HG03135 (cell line): ENCODE measurements around the gene C1QB.
"Not testable (repeated sequence)": the region's sequence is repeated elsewhere in the genome, so short reads cannot be mapped to it uniquely, and the experiment has no call there.

Source experiments
- ATAC-seq: cut with Tn5 transposase; IDR thresholded peaks from one replicate; pipeline ENCODE4 v1.9.1; 2021; ENCODE audit warnings: mild to moderate bottlenecking, moderate library complexity; ENCODE audit not compliant: unreplicated experiment

C1QB gene

DNA sequence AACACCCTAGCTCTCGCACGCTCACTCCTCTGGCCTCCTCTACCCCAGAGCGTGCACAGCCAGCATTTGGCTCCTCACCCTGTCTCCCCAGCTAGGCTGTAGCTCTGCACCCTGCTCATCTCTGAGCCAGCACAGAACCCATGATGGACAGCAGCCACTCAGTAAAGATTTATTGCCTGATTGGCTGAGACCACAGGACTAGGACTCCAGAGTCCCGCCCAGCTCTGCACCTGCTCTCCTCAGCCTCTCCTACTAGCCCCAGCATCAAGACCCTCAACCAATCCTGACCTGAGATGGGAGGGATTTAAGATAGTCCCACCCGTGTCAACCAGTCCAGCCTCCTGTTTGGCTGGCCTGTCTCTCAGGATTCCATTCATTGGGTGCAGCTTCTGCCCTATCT, 9.3 kb downstream of the C1QB start:
- no peak for ATAC-seq

DNA sequence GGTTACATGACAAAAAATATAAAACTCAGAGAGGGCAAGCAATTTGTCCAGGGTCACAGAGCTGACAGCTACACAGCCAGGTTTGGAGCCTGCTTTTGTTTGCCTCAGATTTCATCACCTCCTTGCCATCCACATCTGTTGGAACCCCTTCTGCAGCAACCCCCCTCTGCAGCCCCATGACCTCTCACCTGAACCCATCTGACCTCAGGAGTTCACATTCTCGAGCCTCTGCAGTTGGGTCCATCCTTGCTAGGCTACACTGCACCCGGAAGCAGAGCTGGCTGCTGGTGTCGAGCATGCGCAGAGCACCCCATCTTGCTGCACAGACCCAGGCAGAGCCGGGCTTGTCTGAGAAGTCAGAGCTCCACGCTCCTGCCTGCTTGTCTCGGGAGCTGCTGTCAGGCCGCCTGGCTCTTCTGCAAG, 10.0 kb downstream of the C1QB start:
- ATAC-seq, result no peak

DNA sequence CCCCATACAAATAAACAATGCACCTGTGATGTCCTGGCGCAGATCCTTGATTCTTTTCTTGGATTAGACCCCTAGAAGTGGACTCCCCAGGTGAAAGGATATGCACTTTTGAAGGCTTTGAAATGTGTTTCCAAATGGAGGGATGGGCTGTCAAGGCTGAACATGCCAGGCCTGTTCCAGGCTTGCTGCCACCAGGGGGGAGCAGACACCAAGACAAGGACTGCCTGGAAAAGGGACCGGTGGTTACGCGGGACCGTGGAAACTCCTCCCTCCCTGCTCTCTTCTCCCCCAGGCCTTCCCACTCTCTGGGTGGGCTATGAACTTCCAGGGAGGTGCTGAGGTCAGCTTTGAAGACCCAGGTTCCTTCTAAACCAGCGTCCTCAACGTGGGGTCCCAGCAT, 12.7 kb downstream of the C1QB start:
- no peak for ATAC-seq

DNA sequence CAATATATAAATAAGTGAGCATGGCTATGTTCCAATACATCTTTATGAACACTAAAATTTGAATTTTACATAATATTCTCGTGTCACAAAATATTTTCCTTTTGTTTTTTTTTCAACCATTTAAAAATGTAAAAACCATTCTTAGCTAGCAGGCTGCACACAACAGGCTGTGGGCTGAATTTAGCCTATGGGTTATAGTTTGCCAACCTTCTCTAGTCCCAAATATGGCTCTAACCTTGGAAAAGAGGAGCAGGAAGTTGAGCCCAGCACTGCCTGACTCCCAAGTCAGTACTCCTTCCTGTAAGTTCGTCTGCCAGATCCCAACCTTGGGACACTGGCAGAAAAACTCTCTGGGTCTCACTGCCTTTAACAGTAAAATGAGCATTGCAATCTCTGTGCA, 13.4 kb downstream of the C1QB start:
- no peak for ATAC-seq

DNA sequence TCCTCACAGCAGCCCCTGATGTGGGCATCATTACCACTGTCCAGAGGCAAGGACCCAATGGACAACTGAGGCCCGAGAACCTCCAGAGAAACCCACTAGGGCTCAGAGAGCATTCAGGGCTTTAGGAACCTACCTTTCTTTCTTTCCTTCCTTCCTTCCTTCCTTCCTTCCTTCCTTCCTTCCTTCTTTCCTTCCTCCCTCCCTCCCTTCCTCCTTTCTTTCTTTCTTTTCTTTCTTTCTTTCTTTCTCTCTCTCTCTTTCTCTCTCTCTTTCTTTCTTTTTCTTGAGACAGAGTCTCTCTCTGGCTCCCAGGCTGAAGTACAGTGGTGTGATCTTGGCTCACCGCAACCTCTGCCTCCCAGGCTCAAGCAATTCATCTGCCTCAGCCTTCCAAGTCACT, 15.8 kb downstream of the C1QB start:
- ATAC-seq, result not testable (repeated sequence)

DNA sequence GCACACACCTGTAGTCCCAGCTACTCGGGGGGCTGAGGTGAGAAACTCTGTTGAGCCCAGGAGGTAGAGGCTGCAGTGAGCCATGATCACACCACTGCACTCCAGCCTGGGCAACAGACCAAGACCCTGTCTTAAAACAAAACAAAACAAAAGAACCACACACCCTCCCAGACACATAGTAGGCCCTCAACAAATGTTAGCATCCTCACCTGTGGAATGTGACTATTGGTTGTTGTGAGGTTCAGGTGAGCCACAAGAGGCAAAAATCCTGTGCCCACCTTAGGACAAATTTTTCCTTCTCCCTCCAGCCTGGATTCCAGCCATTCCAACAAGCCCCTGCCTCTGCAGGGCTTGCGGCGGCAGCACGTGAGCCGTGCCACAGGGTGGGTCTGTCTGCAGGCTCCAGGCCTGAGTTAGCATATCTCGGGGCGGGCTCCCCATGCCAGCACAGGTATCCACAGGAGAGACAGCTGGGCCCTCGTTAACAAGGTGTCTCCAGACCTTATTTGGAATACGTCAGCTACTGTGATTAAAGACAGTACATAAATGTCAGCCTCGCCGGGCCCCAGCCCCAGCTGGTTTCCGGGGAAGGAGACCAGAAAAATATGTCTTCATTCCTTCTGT, 17.4 kb downstream of the C1QB start:
- ATAC-seq, result no peak

DNA sequence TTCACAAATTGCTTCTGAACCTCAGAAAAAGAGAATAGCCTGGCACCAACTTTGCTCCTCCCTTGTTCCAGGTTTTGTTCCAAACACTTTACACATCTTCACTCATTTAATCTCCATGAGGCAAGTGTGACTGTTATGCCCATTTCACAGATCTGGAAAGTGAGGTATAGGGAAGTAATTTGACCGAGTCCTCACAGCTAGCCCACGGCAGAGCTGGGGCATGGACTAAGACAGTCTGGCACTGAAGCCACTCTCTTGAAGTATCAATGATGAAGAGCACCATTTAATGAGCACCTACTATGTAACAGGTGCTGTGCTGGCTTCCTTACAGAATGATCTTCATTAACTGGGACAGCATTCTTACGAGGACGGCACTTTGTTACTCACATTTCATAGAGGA, 19.0 kb downstream of the C1QB start:
- no peak for ATAC-seq

DNA sequence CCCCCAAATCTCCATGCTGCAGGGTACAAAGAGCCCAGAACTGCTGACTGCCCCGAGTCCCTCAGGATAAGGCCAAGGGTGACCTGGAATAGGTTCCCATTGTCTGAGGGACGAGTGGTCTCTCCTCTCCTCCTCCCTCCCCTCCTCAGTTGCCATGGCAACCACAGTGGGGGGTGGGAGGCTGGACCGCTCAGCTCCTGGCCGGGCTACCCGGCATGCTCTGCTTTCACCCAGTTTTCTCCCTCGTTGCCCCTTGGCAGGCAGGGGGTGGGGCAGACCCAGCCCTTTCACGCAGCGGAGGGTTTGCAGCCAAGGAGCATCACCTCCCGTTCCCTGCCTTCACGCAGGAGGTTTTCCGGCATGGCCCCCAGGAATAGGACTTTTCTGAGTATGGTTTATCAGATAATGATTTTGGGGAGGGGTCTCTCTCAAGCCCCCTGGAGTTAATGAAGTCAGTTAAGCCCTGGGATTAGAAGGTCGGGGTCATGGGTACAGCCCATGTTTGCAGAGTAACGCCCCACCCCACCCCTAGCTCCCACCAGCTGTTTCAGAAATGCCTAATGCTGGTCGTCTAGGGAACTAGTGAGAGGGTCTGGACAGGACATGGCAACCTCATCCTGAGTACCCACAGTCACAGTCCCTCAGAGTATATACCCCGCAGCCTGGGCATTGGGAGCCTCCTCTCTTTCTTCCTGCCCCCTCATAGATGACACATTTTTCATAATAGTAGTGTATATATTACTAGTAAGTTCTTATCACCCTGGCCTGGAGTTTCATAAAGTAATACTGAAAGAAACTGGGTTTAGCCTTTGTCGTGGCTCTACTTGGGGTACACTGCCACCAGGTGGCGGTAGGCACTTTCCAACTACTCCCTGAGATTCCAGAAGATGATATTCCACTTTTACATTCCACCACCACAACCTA, 20.7 kb downstream of the C1QB start:
- ATAC-seq, result no peak

DNA sequence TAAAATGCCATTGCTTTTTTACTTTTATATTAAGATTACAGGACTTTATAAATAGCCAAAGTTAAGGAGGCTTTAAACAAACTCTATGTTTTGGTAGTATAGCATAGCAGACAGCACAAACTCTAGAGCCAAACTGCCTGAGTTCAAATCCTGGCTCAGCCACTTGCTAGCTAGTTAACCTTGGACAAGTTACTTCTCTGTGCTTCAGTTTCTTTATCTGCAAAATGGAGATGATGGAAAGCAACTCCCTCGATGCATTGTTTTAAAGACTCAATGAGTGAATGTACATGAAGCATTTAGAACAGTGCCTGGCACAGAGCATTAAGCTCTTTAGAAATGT, 21.3 kb downstream of the C1QB start:
- ATAC-seq, result no peak

DNA sequence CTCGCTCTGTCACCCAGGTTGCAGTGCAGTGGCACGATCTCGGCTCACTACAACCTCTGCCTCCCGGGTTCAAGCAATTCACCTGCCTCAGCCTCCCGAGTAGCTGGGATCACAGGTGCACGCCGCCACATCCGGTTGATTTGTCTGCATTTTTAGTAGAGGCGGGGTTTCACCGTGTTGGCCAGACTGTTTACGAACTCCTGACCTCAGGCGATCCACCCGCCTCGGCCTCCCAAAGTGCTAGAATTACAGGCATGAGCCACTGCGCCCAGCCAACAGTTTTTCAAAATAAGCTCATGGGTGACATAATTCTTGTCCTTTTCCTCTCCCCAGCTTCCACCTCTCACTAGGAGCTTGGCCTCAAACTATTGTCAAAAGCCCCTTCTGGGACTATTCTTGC, 23.1 kb downstream of the C1QB start:
- ATAC-seq, result not testable (repeated sequence)

DNA sequence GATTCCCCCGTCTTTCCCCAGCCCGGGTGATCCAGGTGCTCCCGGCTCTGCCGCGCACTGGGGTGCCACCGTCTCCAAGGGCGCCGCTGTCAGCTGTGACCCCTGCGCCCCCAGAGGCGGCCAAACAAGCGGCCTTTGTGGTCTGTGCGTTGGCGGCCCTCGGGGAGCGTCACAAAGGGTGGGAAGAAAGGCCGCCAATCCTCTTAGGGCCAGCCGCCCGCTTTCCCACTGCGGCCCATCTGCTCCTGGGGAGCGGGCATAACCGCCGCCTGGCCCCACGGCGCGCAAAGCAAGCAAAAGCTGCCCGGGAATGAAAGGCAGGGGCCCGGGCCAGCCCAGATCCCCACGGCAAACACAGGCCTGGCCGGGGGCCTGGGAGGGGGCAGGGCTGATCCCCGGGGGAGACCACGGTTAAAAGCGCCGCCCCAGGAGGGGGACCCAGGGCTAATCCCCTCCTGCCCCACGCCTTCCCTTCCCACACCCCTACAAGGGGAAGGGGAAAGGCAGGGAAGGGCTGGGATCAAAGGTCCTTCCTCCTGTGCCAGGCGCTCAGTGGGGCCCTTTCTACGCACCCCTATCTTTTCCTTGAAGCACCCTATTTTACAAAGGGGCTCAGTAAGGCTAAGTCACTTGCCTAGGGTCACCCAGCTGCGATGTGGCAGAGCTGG, 24.0 kb downstream of the C1QB start:
- no peak for ATAC-seq

DNA sequence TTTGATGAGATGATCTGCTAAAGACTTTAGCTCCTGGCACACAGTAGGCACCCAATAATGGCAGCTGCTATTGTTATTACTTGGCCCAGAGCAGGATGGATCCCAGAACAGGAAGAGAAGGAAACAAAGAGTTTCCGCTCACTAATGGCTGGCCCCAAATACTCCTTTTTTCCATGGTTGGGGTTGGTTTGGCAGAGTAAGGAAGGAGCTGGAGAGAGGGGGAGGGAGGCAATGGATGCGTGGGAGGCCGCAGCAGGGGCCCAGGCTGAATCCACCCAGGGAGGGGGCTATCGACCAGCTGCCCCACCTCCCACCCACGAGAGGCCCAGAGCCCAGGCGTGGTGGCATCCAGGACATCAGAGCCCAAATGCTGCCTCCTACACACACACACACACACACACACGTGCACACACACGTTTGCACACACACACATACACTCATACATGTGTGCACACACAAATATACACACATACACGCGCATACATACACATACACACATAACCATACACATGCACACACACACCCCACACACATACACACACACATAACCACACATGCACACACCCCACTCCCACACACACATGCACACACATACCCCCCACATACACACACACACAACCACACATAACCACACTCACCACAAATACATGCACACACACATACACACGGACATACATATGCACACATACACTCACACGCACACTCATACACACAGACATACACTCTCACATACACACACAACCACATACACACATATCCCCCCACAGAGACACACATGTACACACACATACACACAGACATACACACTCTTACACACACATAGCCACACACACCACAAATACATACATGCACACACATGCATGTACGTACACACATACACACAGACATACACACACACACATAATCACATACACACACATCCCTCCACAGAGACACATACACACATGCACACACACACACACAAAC, 25.2 kb downstream of the C1QB start:
- no peak for ATAC-seq

DNA sequence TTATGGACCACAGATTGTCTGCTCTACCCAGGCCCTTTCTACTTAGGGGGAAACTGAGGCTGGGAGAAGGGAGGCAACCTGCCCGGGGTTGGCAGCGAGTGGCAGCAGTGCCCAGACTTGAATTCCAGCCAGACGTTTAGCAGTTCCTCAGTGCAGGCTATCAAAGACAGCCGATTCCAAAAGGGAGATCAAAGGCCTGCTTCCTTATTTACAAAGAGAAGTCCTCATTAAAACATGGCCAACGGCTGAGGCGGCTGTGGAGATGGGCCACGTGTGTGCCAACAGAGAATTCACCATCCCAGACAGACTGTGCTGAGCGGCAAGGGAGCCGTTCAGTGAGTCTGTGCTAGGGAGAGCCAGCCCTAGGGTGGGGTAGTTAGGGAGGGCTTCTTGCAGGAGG, 27.7 kb downstream of the C1QB start:
- no peak for ATAC-seq

DNA sequence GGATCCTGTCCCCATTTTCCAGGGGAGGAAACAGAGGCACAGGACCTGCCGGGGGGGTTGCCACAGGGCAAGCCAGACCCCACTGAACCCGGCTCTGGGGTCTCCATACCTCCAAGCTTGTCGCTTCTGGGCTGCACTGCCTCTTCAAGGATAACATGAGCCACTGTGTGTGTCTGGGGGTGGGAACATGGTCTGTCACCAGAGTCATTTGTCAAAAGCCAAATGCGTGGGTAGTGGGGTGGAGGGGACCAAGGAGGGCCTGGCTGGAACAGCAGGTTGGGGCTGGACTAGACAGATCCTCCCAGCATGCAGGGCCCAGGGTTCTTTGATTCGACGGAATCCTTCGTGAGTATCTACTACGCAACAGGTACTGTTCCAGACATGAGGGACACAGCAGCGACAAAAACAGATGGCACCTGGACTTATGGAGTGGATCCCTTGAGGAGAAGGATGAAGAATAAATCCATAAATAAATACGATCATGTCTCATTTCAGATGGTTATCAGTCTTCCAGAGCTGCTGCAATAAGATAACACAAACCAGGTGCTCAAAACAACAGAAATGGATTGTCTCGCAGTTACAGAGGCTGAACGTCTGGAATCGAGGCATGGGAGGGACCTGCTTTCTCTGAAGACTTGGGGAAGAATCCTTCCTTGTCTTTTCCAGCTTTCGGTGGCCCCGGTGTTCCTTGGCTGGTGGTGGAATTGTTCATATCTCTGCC, 28.7 kb downstream of the C1QB start:
- no peak for ATAC-seq

DNA sequence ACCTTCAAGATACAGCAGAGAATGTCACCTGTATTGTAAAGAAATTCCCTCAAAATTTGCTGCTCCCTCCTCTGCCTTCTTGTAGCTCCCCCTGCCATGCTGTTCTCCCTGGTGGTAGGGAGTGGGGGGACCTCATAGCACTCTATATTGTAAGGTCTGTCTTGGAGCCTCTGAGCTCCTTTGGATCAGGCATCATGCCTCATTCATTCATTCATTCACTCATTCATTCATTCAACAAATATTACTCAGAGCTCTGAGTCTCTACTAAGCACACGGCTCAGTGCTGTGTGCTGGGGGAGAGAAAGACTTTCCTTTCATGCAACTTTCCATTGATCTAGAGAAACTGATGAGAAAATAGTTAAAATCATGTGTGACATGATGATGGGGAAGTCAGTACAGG, 30.5 kb downstream of the C1QB start:
- ATAC-seq, result no peak

DNA sequence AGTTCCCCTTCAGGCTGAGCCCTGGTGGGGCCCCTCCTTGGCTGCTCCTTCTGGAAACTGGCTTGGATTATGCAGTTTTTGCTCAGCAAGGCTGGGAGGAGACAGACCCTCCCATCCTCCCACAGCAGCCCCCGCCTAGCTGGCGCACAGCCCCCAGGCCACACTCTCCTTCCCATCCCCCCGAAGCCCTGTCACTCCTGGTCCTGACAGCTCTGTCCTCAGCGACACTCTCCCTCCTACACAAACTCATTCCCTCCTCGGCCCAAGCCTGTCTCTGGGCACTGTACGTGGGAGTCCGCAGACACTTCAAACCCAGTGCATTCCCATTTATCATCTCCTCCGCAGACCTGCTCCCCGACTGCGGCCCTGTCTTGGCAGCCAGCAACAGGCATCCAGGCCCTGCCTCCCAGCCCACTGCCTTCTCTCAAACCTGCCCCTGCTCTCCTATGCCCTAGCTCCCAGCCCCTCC, 32.6 kb downstream of the C1QB start:
- ATAC-seq, result no peak

DNA sequence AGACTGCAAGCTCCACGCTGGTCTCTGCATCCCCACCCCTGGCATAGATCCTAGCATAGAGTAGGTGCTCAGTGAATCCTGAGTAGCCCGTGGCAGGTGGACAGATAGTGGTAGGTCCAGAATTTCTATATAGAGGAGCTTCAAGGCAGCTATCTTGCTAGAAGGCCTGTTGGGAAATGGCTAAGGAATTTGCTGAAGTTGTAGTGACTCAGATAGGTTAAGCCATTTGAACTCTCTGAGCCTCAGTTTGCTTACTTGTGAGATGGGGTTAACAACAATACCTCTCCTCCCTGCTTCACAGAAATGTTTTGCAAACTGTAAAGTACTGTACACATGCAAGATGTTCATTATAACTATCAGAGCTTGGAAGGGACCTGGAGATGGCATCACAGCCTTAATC, 34.2 kb downstream of the C1QB start:
- ATAC-seq, result no peak

DNA sequence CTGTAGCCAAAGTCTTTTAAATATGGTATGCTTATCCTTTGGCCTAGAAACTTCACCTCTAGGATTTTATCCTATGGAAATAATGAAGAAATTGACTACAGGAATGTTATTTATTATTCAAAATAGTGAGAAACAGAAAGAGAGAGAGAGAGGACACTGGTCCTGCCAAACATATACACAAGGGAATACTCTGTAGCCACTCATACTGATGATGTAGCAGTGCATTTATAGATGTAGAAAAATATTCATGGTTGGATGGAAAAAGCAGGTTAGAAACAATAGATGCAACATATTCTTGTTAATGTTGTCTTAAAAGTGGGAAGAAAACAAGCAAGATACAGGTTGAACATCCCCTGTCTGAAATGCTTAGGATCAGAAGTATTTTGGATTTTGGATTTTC, 35.4 kb downstream of the C1QB start:
- no peak for ATAC-seq

DNA sequence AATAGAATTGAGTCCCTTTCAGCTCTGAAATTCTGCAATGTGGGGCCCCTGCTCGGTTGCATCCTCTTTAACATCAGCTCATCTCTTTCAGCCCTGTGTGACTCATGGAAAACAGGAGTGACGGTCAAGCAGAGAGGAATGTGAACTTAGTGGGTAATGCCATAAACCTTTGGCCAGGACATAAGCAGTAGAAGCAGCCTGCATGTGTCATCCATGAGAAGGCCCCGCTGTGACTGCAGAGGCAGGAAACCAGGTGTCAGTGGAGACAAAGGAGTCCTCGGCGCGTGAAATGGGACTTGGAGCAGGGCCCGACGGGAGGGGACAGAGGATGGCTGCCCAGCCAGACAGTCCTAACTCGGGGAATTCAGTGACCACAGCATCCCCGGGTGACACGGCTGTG, 36.5 kb downstream of the C1QB start:
- ATAC-seq, result no peak
